ENCODE data around the gene GUCD1. TPM values are rescaled to one million over a fixed set of nuclear protein-coding genes. Genes with fewer than 3 reads are reported as not detected.
A peak's percentile ranks its signal among the peaks of the same experiment; 100 is the strongest.

GUCD1 gene
- total and polyA plus RNA-seq, 12 donors = 97.0 to 273 (median 168) TPM

DNA sequence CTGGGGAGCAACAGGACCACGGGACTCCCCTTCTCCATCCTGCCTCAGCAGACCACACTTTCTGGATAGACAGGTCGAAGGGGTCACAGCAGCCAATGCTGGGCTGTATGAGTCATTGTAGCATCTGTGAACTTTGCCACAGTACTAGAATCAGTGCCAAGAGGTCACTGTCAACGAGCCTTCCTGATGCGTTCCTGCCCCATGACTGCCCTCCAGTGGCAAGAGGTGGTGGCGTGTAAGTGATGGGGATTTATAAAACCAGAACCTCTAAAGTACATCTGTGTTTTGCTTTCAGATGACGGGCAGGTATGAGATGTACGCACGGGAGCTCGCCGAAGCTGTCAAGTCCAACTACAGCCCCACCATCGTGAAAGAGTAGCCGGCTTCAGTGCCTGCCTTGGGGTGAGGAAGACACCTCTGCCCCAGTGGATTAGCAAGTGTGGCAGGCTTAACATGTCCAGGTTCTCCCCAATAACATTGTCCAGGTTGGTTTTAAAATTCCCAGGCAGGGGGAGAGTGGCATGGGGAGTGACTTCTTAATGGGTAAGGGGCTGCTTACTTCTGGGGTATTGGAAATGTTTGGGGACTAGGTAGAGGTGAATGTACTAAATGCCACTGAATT is 29.4 kb downstream of the GUCD1 start:
- H3K27me3 ChIP-seq = no peaks in the 10 kb centered on the region
- 13 to 14% methylated on average over 12 of the region's 12 CpGs for WGBS, 2 donors
- peaks cover 3 to 24% (median 16%) of the 10 kb centered on the region in 9 donors for H3K4me1 ChIP-seq
- no peak overlapping the region for H3K4me3 ChIP-seq
- H3K36me3 ChIP-seq = no peaks in the 10 kb centered on the region
- intact Hi-C loops (cut with DNase I) = loop anchor here (1.0 to 10.0 kb wide), 8 partner anchors 103 to 341 kb away; partner anchors contain the start of genes SUSD2 (in 2 of the 10) and SPECC1L (in 1 of the 10)
- TF ChIP-seq, protein P1, sequence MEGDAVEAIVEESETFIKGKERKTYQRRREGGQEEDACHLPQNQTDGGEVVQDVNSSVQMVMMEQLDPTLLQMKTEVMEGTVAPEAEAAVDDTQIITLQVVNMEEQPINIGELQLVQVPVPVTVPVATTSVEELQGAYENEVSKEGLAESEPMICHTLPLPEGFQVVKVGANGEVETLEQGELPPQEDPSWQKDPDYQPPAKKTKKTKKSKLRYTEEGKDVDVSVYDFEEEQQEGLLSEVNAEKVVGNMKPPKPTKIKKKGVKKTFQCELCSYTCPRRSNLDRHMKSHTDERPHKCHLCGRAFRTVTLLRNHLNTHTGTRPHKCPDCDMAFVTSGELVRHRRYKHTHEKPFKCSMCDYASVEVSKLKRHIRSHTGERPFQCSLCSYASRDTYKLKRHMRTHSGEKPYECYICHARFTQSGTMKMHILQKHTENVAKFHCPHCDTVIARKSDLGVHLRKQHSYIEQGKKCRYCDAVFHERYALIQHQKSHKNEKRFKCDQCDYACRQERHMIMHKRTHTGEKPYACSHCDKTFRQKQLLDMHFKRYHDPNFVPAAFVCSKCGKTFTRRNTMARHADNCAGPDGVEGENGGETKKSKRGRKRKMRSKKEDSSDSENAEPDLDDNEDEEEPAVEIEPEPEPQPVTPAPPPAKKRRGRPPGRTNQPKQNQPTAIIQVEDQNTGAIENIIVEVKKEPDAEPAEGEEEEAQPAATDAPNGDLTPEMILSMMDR (IDR thresholded peaks at IDR 0.05) = peak; percentile 76 to 89 (median 87)
- DNase-seq (peak; percentile 75 to 76), ATAC-seq (peak; percentile 71 to 87 (median 79))
- H3K9me3 ChIP-seq = no peaks in the 10 kb centered on the region
- no peak overlapping the region for H3K27ac ChIP-seq

DNA sequence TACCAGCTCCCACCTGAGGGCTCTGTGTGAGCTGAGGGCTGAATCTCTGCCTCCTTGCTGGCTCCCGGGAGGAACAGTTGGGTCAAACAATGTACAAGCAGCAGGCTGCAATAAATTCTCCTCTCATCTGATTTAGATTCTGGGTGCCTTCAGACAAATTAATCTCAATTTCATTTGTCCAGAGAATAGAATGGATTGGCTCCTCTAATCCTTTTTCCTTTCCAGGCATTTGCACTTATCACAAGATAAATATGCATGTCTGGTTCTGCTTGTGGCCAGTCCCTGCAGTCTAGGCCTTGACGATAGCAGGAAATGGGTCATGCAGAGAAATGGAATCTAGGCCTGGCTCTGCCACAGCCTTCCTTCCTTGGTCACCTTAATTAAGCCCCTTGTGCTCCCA is 31.1 kb downstream of the GUCD1 start:
- H3K4me3 ChIP-seq = no peak overlapping the region
- intact Hi-C loops (cut with DNase I) = loop anchor here in 7 of 10 donors (2.0 to 10.0 kb wide), 5 partner anchors 102 to 339 kb away; partner anchors contain the start of gene SUSD2 (in 2 of the 7)
- H3K9me3 ChIP-seq = no peaks in the 10 kb centered on the region
- H3K4me1 ChIP-seq = peaks cover 3 to 30% (median 27%) of the 10 kb centered on the region in 9 donors
- H3K27me3 ChIP-seq = no peaks in the 10 kb centered on the region
- ATAC-seq (peak in 1 of 8 donors; percentile 39), DNase-seq (no peak)
- H3K36me3 ChIP-seq = no peaks in the 10 kb centered on the region
- TF ChIP-seq, protein P1 (IDR thresholded peaks at IDR 0.05) = no peak
- WGBS, 2 donors = 61 to 74% methylated on average over 2 of the region's 2 CpGs
- peak overlapping the region in 2 of 10 donors; percentile 31 to 58 for H3K27ac ChIP-seq

DNA sequence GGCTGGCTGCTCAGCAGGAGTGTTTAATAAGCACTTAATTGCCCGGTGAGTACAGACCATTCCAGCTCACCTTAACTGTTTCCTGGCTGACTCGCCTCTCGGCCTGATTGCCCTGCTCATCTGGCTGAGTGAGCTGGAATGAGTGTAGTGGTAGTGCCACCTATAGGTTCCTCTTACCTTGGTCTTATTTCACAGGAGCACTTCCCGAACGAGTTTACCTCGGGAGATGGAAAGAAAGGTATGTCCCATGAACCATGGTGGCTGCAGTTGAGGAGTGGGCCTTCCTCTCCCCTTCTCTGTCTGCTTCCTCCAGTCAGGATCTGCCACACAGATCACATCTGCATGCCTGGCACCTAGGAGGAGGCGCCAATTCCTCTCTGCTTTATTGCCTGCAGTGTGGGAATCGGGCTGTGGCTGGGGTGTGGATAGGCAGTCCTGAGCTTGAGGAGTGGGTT is 33.1 kb downstream of the GUCD1 start:
- Histone ChIP-seq H3K36me3 (no peaks in the 10 kb centered on the region), H3K9me3 (no peaks in the 10 kb centered on the region), H3K4me1 (peaks cover 3 to 31% (median 28%) of the 10 kb centered on the region in 9 donors), H3K4me3 (no peak overlapping the region), H3K27me3 (no peaks in the 10 kb centered on the region), H3K27ac (no peak overlapping the region)
- ATAC-seq (peak in 7 of 8 donors; percentile 20 to 64 (median 43)), DNase-seq (no peak)
- TF ChIP-seq, protein P1 (IDR thresholded peaks at IDR 0.05) = peak in 8 of 9 donors; percentile 22 to 58 (median 50)
- WGBS, 2 donors = 38 to 41% methylated on average over 8 of the region's 8 CpGs
- intact Hi-C loops (cut with DNase I) = loop anchor here in 5 of 10 donors (5.0 to 10.0 kb wide), 4 partner anchors 100 to 337 kb away; partner anchors contain the start of gene SUSD2 (in 2 of the 5)

DNA sequence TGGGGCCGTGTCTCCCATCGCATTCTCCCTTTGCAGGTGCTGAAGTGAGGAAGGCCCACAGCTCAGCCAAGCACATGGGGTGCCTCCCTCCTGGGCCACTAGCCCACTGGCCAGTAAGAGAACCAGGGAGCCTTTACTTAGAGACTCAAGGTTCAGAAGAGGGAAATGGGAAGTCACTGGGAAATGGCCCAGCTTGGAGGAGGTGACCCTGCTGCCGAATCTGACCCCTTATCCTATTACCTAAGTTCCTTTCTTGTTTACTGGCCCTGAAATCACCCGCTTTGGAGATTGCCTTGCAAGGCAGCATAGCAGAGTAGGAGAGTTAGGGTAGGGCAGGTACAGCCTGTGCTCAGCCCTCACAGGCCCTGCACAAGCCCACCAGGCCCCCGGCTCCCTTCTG is 35.4 kb downstream of the GUCD1 start:
- TF ChIP-seq, protein P1 (IDR thresholded peaks at IDR 0.05) = no peak
- no peak for ATAC-seq
- intact Hi-C loops (cut with DNase I) = loop anchor here in 2 of 10 donors (5.0 to 10.0 kb wide), 2 partner anchors 97 to 255 kb away; no protein-coding TSS in a partner anchor
- Histone ChIP-seq H3K9me3 (no peaks in the 10 kb centered on the region), H3K27me3 (no peaks in the 10 kb centered on the region), H3K4me1 (peaks cover 0 to 32% (median 18%) of the 10 kb centered on the region in 9 donors), H3K36me3 (no peaks in the 10 kb centered on the region), H3K4me3 (no peak overlapping the region), H3K27ac (peak overlapping the region in 1 of 10 donors; percentile 6)
- WGBS, 2 donors = 76 to 87% methylated on average over 5 of the region's 5 CpGs
- no peak for DNase-seq

Measured in heart right ventricle (tissue), 16 donors.